A673 (cell line): ENCODE results near the gene YIF1A.

Experiments
- CTCF ChIP-seq: fragments of 300-800, 200-600 bp; sonication (generic); conservative IDR thresholded peaks from 2 replicates; pipeline ENCODE4 v1.5.1; 2017; ENCODE audit warnings: low read depth, mild to moderate bottlenecking, antibody characterized with exemption, low read length, moderate library complexity, mixed read lengths
- EZH2 ChIP-seq: fragments of 200-600 bp; sonication (generic); IDR thresholded peaks from 2 replicates; pipeline ENCODE4 v1.6.1; 2017; ENCODE audit warnings: borderline replicate concordance, low read depth, mild to moderate bottlenecking, mixed read lengths, antibody characterized with exemption, low read length; ENCODE audit not compliant: poor library complexity, severe bottlenecking

- no peak for TF ChIP-seq CTCF
- TF ChIP-seq EZH2 = no peak
Observed at GRCh38 chr11:66279092-66279734, 9.7 kb downstream of the YIF1A start.
